Fibroblast of skin of abdomen (primary cell): ENCODE results near the gene ZNRD2.
"Not testable (repeated sequence)": the region's sequence is repeated elsewhere in the genome, so short reads cannot be mapped to it uniquely, and the experiment has no call there.

Experiments
- DNase-seq: peaks from one replicate; pipeline ENCODE4 v3.0.0-alpha.2; 2013

Gene ZNRD2

GRCh38 chr11:65556470-65557279 is 13.6 kb upstream of the ZNRD2 start:
- no peak for DNase-seq

DNA sequence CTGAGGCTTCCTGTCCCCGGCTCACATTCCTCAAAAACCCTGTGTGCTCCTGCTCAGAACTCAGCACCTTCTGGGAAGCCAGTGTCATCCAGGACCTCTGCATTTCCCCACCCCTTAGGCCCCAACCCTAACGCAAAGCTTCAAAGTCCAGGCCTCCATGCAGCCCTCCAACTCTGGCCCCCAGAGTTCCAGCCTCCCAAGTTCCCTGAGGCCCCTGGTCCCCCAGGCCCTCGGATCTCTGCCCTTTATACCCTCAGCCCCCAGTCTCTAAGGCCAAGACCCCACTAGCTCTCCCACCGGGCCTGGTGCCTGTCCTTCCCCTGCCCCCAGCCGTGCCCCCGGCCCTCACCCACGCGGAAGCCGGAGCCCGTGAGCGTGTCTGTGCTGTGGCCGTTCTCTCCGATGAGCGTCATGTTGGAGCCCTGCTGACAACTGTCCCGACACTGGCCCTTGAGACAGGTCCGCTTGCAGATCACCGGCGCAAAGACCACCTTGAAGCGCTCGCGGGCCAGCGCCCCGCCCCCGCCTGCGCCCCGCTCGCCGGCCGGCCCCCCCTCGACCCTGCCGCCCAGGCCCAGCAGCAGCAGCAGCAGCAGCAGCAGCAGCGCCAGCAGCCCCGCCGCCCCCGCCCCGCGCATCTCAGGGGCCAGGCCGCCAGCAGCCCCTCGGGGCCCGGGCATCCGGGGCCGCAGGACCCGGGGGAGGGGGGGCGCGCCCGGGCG is 12.8 kb upstream of the ZNRD2 start:
- no peak for DNase-seq

DNA sequence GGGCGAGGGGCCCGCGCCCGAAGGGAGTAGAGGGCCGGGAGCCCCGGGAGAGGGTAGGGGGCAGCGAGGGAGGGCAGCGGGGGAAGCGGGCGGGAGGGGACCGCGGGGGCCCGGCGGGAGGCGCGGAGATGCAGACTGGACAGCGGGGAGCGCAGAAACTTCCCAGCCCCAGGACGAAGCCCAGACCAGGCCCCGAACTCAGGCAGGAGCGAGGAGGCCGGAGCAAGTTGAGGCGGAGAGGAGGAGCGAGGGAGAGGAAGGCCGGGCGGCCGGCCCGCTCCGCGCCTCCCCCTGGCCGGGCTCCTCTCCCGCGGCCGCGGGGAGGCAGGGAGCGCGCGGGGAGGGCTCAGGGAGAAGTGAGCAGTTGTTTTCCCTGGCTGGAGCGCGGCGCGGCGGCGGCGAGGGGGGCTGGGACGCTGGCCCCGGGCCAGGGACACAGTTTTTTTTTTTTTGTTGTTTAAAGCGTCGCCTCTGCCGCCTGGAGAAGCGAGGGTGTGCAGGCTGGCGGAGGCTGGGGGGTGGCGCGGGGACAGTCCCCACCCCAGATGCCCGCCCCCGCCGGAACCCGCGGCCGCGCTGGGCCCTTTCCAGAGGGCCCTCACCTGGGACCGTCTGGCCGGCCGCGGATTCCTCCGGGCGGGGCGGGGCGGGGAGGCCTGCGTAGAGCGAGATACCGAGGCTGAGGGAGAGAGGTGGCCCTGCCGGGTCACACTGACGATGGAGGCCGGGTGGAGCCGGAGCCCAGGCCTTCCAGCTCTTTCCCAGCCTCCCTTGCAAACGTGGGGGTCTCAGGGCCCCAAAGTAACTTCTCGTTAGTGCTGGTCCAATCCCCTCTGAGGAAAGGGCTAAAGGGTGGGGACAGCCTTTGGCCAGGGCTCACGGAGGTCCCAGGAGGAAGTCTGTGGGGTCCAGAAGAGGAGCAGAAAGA is 12.0 kb upstream of the ZNRD2 start, which contains the start of gene LTBP3:
LTBP3 (minus strand) TSS at position 358 of the 928 bp plus-strand sequence. CDS start 400 bp downstream, outside the sequence.
- DNase-seq, result peak; percentile 87

GRCh38 chr11:65558930-65559509 is 11.3 kb upstream of the ZNRD2 start:
- DNase-seq, result peak; percentile 45

DNA sequence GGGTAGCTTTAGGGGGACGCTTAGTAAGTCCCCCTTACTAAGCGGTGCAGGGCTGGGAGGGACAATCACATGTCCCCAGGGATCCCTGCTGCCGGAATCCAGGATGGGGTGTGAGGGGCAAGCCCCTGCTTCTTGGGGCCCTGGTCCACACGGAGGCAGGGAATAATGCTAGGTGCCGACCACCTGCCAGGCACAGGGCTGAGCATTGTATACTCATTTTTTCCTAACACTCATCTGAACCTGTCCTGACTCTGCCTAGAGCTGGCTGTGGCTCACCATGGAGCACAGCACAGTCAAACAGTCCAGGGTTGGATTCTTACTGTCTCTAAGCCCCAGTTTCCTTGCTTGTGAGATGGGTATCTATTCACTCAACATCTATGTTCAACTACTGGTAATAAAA is 10.7 kb upstream of the ZNRD2 start:
- no peak for DNase-seq

DNA sequence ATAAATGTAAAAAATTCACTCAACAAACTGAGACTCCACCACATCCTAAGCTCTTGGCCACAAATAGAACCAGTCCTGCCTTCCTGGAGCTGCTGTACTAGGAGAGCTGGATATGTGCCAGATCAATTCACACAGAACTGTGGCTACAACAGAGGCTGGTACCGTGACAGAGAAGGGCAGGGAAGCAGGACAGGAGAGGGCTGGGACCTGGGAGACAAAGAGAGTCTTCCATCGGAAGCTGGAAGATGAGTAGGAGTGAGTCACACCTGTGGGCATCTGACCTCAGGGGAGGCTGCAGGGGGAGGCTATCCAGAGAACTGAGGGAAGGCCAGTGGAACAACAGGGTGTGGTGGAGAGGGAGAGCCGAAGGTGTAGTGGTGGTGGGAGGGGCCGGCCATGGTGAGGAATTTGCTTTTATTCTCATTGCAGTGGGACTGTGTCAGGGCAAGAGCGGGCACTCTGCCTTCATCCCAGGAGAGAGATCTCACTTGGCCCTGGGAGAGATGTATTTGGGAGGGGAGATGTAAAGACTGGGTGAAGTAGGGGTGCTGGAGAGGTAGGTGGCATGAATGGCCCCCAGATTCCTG is 10.2 kb upstream of the ZNRD2 start:
- DNase-seq, result peak; percentile 45

- DNase-seq, result peak; percentile 76
Observed at GRCh38 chr11:65560555-65561418, 9.5 kb upstream of the ZNRD2 start.

DNA sequence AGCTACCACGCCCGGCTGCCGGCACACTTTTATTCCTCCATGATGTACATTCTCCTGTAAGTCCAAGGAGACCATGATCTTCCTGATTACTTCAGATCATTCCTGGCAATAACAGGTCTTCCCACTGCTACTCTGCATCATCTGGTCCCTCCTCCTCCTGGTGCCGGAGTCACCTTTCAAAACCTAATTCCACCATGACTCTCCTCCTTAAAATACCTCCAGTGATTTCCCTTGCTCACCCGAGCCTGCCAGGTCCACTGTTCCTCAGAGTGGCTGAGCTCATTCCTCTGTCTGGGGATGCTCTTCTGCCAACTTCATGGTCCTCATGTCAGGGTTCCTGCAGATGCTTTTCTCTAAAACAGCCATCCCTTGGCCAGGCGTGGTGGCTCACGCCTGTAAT is 8.3 kb upstream of the ZNRD2 start:
- DNase-seq, result no peak

DNA sequence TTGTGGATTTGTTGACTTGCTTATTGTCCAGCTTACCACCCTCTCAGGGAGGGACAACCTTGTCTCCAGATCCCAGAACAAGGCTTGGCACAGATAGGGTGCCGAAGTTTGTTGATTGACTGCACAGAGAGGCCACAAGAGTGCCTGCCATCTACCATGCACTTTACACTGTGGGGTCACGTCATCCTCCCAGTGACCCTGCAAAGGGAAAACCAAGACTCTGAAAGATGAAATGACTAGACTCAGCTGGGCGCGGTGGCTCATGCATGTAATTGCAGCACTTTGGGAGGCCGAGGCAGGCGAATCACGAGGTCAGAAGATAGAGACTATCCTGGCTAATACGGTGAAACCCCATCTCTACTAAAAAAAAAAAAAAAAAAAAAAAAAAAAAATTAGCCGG is 7.5 kb upstream of the ZNRD2 start:
- DNase-seq, result no peak

DNA sequence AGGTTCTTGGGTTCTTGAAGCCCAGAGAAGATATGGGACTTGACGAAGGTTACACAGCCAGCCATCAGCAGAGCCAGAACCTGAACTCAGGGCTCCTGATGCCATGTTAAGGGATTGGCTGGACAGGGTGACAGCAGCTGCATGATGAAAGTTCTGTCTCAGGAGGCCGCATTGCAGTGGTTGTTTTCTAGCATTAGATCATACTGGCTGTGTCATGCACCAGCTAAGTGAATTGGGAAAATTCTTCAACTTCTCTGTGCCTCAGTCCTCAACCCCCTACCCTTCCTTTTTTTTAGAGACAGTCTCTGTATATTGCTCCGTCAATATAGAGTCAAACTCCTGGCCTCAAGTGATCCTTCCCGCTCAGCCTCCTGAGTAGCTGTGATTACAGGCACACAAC is 6.7 kb upstream of the ZNRD2 start:
- DNase-seq, result no peak

DNA sequence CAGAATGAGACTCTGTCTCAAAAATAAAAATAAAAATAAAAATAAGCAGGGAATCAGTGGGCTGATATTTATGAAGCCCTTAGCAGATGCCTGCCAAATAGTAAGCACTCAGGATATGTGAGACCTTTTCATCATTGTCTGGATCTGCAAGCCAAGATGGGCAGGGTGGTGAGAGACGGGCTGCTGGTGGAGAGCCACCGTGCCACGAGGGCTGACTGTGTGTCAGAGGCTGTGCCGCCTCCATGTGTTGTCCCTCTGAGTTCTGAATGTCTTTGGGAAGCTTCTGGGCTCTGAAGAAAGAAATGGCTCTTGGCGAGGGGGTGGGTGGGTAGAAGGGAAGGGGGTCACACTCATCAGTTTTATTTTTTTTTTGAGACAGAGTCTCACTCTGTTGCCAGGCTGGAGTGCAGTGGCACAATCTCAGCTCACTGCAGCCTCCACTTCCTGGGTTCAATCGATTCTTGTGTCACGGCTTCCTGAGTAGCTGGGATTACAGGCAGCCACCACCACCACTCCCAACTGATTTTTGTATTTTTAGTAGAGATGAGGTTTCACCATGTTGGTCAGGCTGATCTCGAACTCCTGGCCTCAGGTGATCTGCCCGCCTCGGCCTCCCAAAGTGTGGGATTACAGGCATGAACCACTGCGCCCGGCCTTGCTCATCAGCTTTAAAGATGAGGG is 5.3 kb upstream of the ZNRD2 start:
- not testable (repeated sequence) for DNase-seq

DNA sequence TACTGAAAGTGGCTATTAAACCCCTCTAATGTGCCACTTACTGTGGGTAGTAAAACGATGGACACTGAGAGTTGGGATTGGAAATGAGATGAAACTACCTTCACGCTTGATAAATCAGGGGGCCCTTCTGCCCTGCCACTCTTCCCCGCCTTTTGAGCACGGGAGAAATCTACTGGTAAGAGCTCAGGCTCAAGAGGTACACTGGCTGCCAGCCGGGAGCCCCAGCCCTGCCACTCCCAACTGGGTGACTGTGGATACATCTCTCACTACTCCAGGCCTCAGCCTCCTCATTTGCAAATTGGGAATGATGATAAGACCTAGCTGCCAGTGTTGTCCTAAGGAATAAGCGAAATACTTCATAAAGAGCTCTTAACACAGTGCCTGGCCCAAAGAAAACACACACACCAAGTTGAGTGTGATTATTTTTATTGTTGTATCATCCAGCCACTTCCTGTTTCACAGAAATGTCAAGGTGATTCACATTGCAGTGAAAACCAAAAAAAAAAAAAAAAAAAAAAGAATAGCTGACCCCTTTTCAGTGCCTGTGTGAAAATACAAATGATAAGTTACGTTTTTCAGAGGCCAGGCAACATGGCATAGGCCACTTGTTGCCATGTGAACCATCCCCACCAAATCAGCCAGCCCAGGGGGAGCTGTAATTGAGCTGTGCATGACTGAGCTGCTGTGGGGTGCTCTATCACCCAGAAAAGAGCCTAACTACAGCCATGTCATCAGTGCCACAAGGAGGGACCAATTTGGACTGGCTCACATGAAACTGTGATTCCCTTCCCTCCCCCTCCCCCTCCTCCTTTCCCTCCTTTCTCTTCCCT is 4.4 kb upstream of the ZNRD2 start:
- DNase-seq, result no peak

GRCh38 chr11:65569164-65569972 is 909 bp upstream of the ZNRD2 start:
- no peak for DNase-seq

- DNase-seq, result no peak
Observed at GRCh38 chr11:65571420-65571819, 1.1 kb downstream of the ZNRD2 start.

DNA sequence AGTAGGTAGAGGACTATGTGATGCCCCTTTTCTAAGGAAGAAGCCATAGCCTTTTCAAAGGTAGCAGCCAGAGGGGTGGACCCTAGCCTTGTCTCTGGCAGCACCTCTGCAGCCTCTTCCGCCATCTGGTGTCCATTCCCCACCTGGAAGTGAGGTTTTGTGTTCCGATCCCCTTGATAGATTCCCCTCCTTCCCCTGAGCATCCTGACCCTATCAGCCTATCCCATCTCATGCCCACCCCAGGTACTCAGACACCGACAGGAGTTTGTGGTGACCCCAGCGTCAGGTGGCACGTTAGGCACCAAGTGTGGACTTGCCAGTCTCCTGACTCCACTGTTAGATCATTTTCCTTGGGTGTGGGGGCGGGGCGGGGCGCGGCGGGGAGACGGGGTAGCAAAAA is 1.7 kb downstream of the ZNRD2 start:
- DNase-seq, result peak; percentile 51

- DNase-seq, result peak; percentile 88
Observed at GRCh38 chr11:65572356-65573051, 2.2 kb downstream of the ZNRD2 start, which contains the start of gene FAM89B. FAM89B (plus strand) TSS chr11:65572538; CDS start chr11:65572670, 132 bp downstream.

DNA sequence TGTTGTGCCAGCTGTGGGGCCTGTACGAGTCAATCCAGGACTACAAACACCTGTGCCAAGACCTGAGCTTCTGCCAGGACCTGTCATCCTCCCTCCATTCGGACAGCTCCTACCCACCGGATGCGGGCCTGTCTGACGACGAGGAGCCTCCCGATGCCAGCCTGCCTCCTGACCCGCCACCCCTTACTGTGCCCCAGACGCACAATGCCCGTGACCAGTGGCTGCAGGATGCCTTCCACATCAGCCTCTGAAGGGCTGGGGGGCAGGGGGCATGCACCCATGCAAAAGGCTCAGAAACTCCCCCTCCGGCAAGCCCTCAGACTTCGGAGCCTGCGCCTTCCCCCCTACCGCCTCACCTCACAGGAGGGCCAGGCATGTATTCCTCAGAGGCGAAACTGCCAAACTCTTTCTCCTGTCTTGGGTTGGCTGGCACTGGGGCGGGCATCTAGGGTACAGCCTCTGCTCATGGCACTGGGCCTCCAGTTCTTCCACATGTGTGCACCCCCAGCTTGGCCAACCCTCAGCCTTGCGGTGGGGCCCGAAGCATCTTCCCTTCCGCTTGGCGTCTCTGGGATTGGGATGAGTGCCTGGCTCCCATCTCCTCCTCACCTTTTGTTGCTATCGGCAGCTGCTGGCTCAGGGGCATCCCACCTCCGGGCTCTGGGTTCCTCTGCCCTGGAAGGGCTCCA is 3.3 kb downstream of the ZNRD2 start:
- DNase-seq, result no peak
